Measurements from ENCODE around the gene GALNT17.

DNA sequence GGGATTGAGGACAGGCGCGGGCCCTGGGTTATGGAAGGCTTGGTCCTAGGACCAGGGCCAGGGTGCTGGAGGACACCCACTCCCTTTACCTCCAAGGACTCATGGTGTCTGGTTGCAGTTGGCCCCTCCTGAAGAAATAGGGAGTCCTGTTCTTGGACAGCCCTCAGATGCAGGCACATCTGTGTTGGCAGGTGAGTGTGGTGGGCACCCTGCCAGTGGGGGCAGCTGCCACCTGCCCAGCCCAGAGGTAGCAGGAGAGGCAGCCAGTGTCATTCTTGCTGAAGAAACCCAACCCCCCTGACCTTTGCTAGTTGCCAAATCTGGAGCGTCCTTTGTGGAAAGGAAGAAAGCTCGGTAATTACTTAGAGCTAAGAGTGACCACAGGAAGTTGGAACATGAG is 8.3 kb downstream of the GALNT17 start:
- TF ChIP-seq YY1 (IDR thresholded peaks at IDR 0.05; ENCODE audit: insufficient read depth, insufficient read length) (no peak), ZNF274 (IDR thresholded peaks at IDR 0.05; ENCODE audit: low read depth, low read length) (no peak), SUZ12 (IDR thresholded peaks at IDR 0.05; ENCODE audit: extremely low read depth, insufficient read depth, insufficient read length) (no peak)
